B cell (primary cell): Measurements from ENCODE around the gene ZNF142. TPM values are rescaled to one million over a fixed set of nuclear protein-coding genes. Genes with fewer than 3 reads are reported as not detected.
A peak's percentile ranks its signal among the peaks of the same experiment; 100 is the strongest.
"Not testable (repeated sequence)": the region's sequence is repeated elsewhere in the genome, so short reads cannot be mapped to it uniquely, and the experiment has no call there.

Source experiments
- ATAC-seq: fragments of 200-7000 bp; cut with Tn5 transposase; one replicate; pipeline ENCODE4 v1.10.0; 2021; ENCODE audit warnings: low read depth, mild to moderate bottlenecking, moderate number of reproducible peaks, moderate library complexity
- CTCF ChIA-PET: fragments of 350-600 bp; sonication (Branson Sonifier 250); formaldehyde crosslinking; loops from one replicate; lab custom pipeline; 2021; ENCODE audit warnings: antibody characterized with exemption, inconsistent platforms; lab: Charles Lee
- POLR2A ChIA-PET: fragments of 350-600 bp; sonication (Branson Sonifier 250); formaldehyde crosslinking; loops from one replicate; lab custom pipeline; 2021; ENCODE audit warnings: antibody characterized with exemption; lab: Charles Lee
- DNase-seq: peaks from one replicate; pipeline ENCODE4 v3.0.0; 2013
- H2AFZ ChIP-seq: 2 replicates; pipeline ENCODE4 v1.6.1; 2012; ENCODE audit warnings: mild to moderate bottlenecking, low read depth, low read length; ENCODE audit not compliant: insufficient read depth, poor library complexity, severe bottlenecking
- H3K27ac ChIP-seq, 2 donors: 1 replicate in 1 of 2; 2 replicates in 1 of 2; pipeline ENCODE4 v1.5.1; 2012 to 2013; ENCODE audit warnings: low read length in 2 of 2, mild to moderate bottlenecking in 2 of 2, moderate library complexity in 1 of 2
- H3K27me3 ChIP-seq, 4 experiments: fragments of 200-600 bp in 1 of 4; sonication (generic) in 1 of 4; replicated peaks in 1 of 4; 1 replicate in 2 of 4; 2 replicates in 2 of 4; pipeline versions ENCODE4 v1.6.1 to v1.7.0; 2013 to 2016; ENCODE audit warnings: low read length in 3 of 4, mild to moderate bottlenecking in 2 of 4, mixed read lengths in 1 of 4, moderate library complexity in 1 of 4; ENCODE audit not compliant: insufficient read depth in 4 of 4, control insufficient read depth in 3 of 4; ENCODE audit errors: control extremely low read depth in 1 of 4
- H3K36me3 ChIP-seq, 2 experiments: replicated peaks in 1 of 2; 1 replicate in 1 of 2; 2 replicates in 1 of 2; pipeline versions ENCODE4 v1.6.1 to v1.7.1; 2013; ENCODE audit warnings: low read length in 1 of 2; ENCODE audit not compliant: insufficient read depth in 2 of 2, control insufficient read depth in 1 of 2; ENCODE audit errors: control extremely low read depth in 1 of 2, extremely low read depth in 1 of 2
- H3K4me1 ChIP-seq, 2 donors: fragments of 200-600 bp in 1 of 2; sonication (generic) in 1 of 2; 1 replicate in 1 of 2; 2 replicates in 1 of 2; pipeline versions ENCODE4 v1.5.1 to v1.6.1; 2013 to 2017; ENCODE audit warnings: low read length in 2 of 2; ENCODE audit not compliant: control insufficient read depth in 2 of 2, insufficient read depth in 2 of 2
- H3K4me2 ChIP-seq: replicated peaks from 2 replicates; pipeline ENCODE3; 2012; ENCODE audit warnings: mild to moderate bottlenecking, low read depth, low read length; ENCODE audit not compliant: poor library complexity, severe bottlenecking
- H3K4me3 ChIP-seq, 5 experiments: fragments of 200-600 bp in 1 of 5; sonication (generic) in 1 of 5; 1 replicate in 3 of 5; 2 replicates in 2 of 5; pipeline versions ENCODE4 v1.5.1 to v1.7.0; 2011 to 2016; ENCODE audit warnings: low read length in 4 of 5, mild to moderate bottlenecking in 4 of 5, low read depth in 2 of 5, control low read depth in 1 of 5, moderate library complexity in 1 of 5; ENCODE audit not compliant: insufficient read depth in 1 of 5; ENCODE audit errors: control extremely low read depth in 1 of 5, extremely low read depth in 1 of 5
- H3K79me2 ChIP-seq: fragments of 200-600 bp; sonication (generic); one replicate; pipeline ENCODE4 v1.6.0; 2016; ENCODE audit warnings: low read length; ENCODE audit not compliant: control insufficient read depth, insufficient read depth
- H3K9ac ChIP-seq: fragments of 200-600 bp; sonication (generic); 2 replicates; pipeline ENCODE4 v1.6.1; 2017; ENCODE audit warnings: mild to moderate bottlenecking, low read length, moderate library complexity
- H3K9me3 ChIP-seq, 3 donors: one replicate each; pipeline versions ENCODE4 v1.6.1 to v1.7.1; 2013; ENCODE audit warnings: low read length in 2 of 3; ENCODE audit not compliant: control insufficient read depth in 2 of 3, insufficient read depth in 1 of 3; ENCODE audit errors: control extremely low read depth in 1 of 3
- H4K20me1 ChIP-seq: 2 replicates; pipeline ENCODE4 v1.6.0; 2012; ENCODE audit warnings: mild to moderate bottlenecking, low read length; ENCODE audit not compliant: insufficient read depth, control insufficient read depth, poor library complexity, severe bottlenecking
- H3K27ac Mint-ChIP-seq: one replicate; pipeline ENCODE4 v1.8.0; 2021; ENCODE audit warnings: mixed read lengths
- H3K27me3 Mint-ChIP-seq: one replicate; pipeline ENCODE4 v1.8.0; 2021; ENCODE audit warnings: mixed read lengths
- H3K4me1 Mint-ChIP-seq: one replicate; pipeline ENCODE4 v1.8.0; 2021; ENCODE audit warnings: mixed read lengths
- H3K4me3 Mint-ChIP-seq: one replicate; pipeline ENCODE4 v1.8.0; 2021; ENCODE audit warnings: mixed read lengths
- H3K9me3 Mint-ChIP-seq: one replicate; pipeline ENCODE4 v1.8.0; 2022; ENCODE audit warnings: mixed read lengths; ENCODE audit not compliant: insufficient read depth
- EZH2 ChIP-seq: IDR thresholded peaks from 2 replicates; pipeline ENCODE4 v1.6.1; 2012; ENCODE audit warnings: borderline replicate concordance, low read depth, mild to moderate bottlenecking, moderate library complexity, low read length; ENCODE audit not compliant: insufficient read depth, poor library complexity, severe bottlenecking
- WGBS: methylation state at CpG from one replicate; pipeline ENCODE4 v1.1.5; 2013; ENCODE audit warnings: missing lambda C conversion rate; ENCODE audit not compliant: insufficient coverage; 5-methylcytosine and 5-hydroxymethylcytosine counted together
- intact Hi-C: fragments of 100-400 bp; cut with micrococcal nuclease; formaldehyde crosslinking; loops from one replicate; pipeline ENCODE4 v1.10.0; 2022
- polyA plus RNA-seq: library from polyadenylated mRNA; depleted of rRNA; stranded (reverse); fragments of >200 nt; gene quantifications from 2 replicates; pipeline ENCODE4 v1.2.3, GENCODE V29; 2012
- total RNA-seq, 2 donors: library from RNA; stranded (reverse); fragments of 120-200 nt in 1 of 2; gene quantifications; 1 replicate in 1 of 2; 2 replicates in 1 of 2; pipeline versions ENCODE4 v1.2.3 to v1.2.4, GENCODE V29; 2013 to 2022
- TF ChIP-seq, protein P1 (sequence below): fragments of 200-600 bp; IDR thresholded peaks from one replicate; pipeline ENCODE4 v1.8.0; 2022; ENCODE audit warnings: antibody characterized with exemption, mild to moderate bottlenecking

The ZNF142 gene
- total and polyA plus RNA-seq, 2 donors (not counting 1 experiment from before 2014, with no cell fraction given), result 26.7 to 51.1 TPM

DNA sequence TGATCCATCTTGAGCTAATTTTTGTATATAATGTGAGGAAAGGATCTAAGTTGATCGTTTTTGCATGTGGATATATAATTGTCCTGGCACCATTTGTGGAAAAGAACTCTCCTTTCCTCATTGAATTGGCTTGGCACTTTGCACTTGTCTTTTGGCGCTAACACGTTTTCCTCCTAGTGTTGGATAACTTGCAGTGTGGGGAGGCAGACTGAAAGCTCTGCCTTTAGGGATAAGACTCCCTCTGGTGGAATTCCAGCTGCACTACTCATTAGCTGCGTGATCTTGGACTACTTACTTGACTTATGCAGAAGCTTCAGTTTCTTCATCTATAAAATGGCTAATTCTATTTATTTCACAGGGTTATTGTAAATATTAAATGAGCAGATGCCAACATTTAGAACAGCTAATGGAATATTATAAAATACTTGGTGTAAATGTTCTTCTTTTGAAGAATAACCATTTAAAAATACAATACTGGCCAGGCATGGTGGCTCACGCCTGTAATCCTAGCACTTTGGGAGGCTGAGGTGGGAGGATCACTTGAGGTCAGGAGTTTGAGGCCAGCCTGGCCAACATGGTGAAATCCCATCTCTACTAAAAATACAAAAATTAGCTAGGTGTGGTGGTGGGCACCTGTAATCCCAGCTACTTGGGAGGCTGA lies 28.1 kb upstream of the ZNF142 start:
- WGBS, result no CpG with 5 or more reads among the region's 5 CpGs
- H3K4me1 ChIP-seq, H3K9ac ChIP-seq, H3K9me3 ChIP-seq, ATAC-seq, H3K4me3 ChIP-seq, H3K27me3 Mint-ChIP-seq, POLR2A ChIA-PET, H2AFZ ChIP-seq, H3K4me2 ChIP-seq, H3K4me1 Mint-ChIP-seq, H3K27me3 ChIP-seq, H4K20me1 ChIP-seq, H3K27ac ChIP-seq, H3K9me3 Mint-ChIP-seq, H3K4me3 Mint-ChIP-seq, H3K27ac Mint-ChIP-seq, H3K79me2 ChIP-seq: not testable (repeated sequence)
- intact Hi-C loops, result loop anchor here (1.0 kb wide), 1 partner anchor 29 kb away; no protein-coding TSS in a partner anchor
- peak; percentile 47 for DNase-seq
- H3K36me3 ChIP-seq, result peaks cover 0 to 11% of the 10 kb centered on the region in 2 experiments
- CTCF ChIA-PET, result interaction anchor here (0.7 to 1.8 kb wide), 9 partner anchors 20 to 415 kb away, joined by 3 to 15 read pairs (median 3); partner anchors contain the start of genes BCS1L, TTLL4 and ZNF142
- TF ChIP-seq, protein P1, sequence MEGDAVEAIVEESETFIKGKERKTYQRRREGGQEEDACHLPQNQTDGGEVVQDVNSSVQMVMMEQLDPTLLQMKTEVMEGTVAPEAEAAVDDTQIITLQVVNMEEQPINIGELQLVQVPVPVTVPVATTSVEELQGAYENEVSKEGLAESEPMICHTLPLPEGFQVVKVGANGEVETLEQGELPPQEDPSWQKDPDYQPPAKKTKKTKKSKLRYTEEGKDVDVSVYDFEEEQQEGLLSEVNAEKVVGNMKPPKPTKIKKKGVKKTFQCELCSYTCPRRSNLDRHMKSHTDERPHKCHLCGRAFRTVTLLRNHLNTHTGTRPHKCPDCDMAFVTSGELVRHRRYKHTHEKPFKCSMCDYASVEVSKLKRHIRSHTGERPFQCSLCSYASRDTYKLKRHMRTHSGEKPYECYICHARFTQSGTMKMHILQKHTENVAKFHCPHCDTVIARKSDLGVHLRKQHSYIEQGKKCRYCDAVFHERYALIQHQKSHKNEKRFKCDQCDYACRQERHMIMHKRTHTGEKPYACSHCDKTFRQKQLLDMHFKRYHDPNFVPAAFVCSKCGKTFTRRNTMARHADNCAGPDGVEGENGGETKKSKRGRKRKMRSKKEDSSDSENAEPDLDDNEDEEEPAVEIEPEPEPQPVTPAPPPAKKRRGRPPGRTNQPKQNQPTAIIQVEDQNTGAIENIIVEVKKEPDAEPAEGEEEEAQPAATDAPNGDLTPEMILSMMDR, result peak; percentile 56

DNA sequence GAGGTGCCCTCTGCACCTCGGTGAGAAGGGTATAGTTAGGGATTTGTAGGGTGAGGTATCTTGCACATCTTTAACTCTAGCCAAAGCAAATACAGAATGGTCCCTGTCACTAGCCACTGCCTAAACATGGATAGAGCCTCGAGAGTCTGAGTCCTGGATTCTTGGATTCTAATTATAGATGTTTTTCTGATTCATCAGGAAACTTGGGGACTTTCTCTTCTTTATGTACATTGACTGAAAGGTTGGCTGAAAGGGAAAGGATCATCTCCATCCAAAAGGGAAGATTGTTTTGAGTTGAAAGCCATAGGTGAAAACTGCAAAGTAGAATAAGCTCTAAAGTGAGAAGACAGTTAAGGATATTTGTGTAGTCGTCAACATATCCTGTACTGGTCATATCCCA lies 20.6 kb upstream of the ZNF142 start:
- Histone ChIP-seq H3K4me1 (no peaks in the 10 kb centered on the region), H3K9me3 (no peaks in the 10 kb centered on the region), H3K79me2 (no peaks in the 10 kb centered on the region), H3K27me3 (no peaks in the 10 kb centered on the region), H3K4me3 (no peak overlapping the region), H4K20me1 (no peaks in the 10 kb centered on the region), H2AFZ (no peak overlapping the region), H3K36me3 (peaks cover 1 to 4% of the 10 kb centered on the region in 2 experiments), H3K9ac (no peak overlapping the region), H3K27ac (no peak overlapping the region), H3K4me2 (no peak overlapping the region)
- CTCF ChIA-PET, result interaction anchor here (1.4 kb wide), 1 partner anchor 20 kb away, joined by 3 read pairs; no protein-coding TSS in a partner anchor
- WGBS, result no CpG with 5 or more reads among the region's 3 CpGs
- Mint-ChIP-seq H3K9me3 (no peaks in the 10 kb centered on the region), H3K4me3 (no peak overlapping the region), H3K27me3 (no peaks in the 10 kb centered on the region), H3K27ac (no peak overlapping the region), H3K4me1 (no peaks in the 10 kb centered on the region)
- no peak for DNase-seq
- no peak for ATAC-seq
- TF ChIP-seq, protein P1, result no peak
- no peak for TF ChIP-seq EZH2
- intact Hi-C loops, result no loop called here
- POLR2A ChIA-PET, result no interaction called here
